HAP-1 (cell line): ENCODE results near the gene NRP1.
"Not testable (repeated sequence)": the region's sequence is repeated elsewhere in the genome, so short reads cannot be mapped to it uniquely, and the experiment has no call there.

ENCODE experiments used
- DNase-seq, 2 experiments: peaks; one replicate each; pipeline ENCODE4 v3.0.0-alpha.2; 2016 to 2020; ENCODE audit warnings: low spot score in 2 of 2
- H3K27me3 ChIP-seq: fragments of 250-450 bp; sonication (Bioruptor Pico); 2 replicates; pipeline ENCODE4 v1.5.1; 2020; ENCODE audit warnings: low read depth, mild to moderate bottlenecking, moderate library complexity
- H3K36me3 ChIP-seq: fragments of 250-450 bp; sonication (Bioruptor Pico); replicated peaks from 2 replicates; pipeline ENCODE4 v1.5.1; 2020; ENCODE audit warnings: mild to moderate bottlenecking
- H3K4me1 ChIP-seq: fragments of 250-450 bp; sonication (Bioruptor Pico); 2 replicates; pipeline ENCODE4 v1.5.1; 2020; ENCODE audit warnings: mild to moderate bottlenecking
- H3K4me3 ChIP-seq: fragments of 250-450 bp; sonication (Bioruptor Pico); 2 replicates; pipeline ENCODE4 v1.5.1; 2020; ENCODE audit warnings: mild to moderate bottlenecking, moderate library complexity
- H3K9me3 ChIP-seq: fragments of 250-450 bp; sonication (Bioruptor Pico); 2 replicates; pipeline ENCODE4 v1.5.1; 2020; ENCODE audit warnings: mild to moderate bottlenecking, moderate library complexity
- in situ Hi-C: fragments of 300-500 bp; cut with MboI; formaldehyde crosslinking; loops from 3 replicates; pipeline ENCODE4 v1.14.3; 2020; ENCODE audit warnings: low sequenced_read_pairs, inconsistent platforms, mixed read lengths

The NRP1 gene

GRCh38 chr10:33223326-33224000 is 111.0 kb downstream of the NRP1 start:
- no peaks in the 10 kb centered on the region for H3K9me3 ChIP-seq
- DNase-seq = no peak
- no peaks in the 10 kb centered on the region for H3K27me3 ChIP-seq
- no peaks in the 10 kb centered on the region for H3K4me1 ChIP-seq
- H3K36me3 ChIP-seq = peaks cover 28% of the 10 kb centered on the region
- in situ Hi-C loops = no loop called here
- H3K4me3 ChIP-seq = no peak overlapping the region

GRCh38 chr10:33222304-33222703 is 112.2 kb downstream of the NRP1 start:
- DNase-seq, H3K27me3 ChIP-seq, in situ Hi-C loops, H3K4me1 ChIP-seq, H3K4me3 ChIP-seq, H3K9me3 ChIP-seq: not testable (repeated sequence)
- peaks cover 32% of the 10 kb centered on the region for H3K36me3 ChIP-seq

GRCh38 chr10:33217854-33218253 is 116.6 kb downstream of the NRP1 start:
- H3K27me3 ChIP-seq = no peaks in the 10 kb centered on the region
- in situ Hi-C loops = no loop called here
- peaks cover 2% of the 10 kb centered on the region for H3K4me1 ChIP-seq
- H3K4me3 ChIP-seq = no peak overlapping the region
- no peak for DNase-seq
- H3K36me3 ChIP-seq = peaks cover 19% of the 10 kb centered on the region
- H3K9me3 ChIP-seq = no peaks in the 10 kb centered on the region

GRCh38 chr10:33216661-33217427 is 117.6 kb downstream of the NRP1 start:
- H3K4me3 ChIP-seq = no peak overlapping the region
- no peak for DNase-seq
- H3K27me3 ChIP-seq = no peaks in the 10 kb centered on the region
- no peaks in the 10 kb centered on the region for H3K9me3 ChIP-seq
- peaks cover 17% of the 10 kb centered on the region for H3K36me3 ChIP-seq
- H3K4me1 ChIP-seq = peaks cover 9% of the 10 kb centered on the region
- in situ Hi-C loops = no loop called here

- DNase-seq = no peak
- Histone ChIP-seq H3K36me3 (peaks cover 13% of the 10 kb centered on the region), H3K4me1 (peaks cover 16% of the 10 kb centered on the region), H3K27me3 (no peaks in the 10 kb centered on the region), H3K9me3 (no peaks in the 10 kb centered on the region), H3K4me3 (no peak overlapping the region)
- in situ Hi-C loops = no loop called here
These were observed 118.8 kb downstream of the NRP1 start for GRCh38 chr10:33215635-33216034.

- H3K9me3 ChIP-seq = no peaks in the 10 kb centered on the region
- peaks cover 16% of the 10 kb centered on the region for H3K4me1 ChIP-seq
- H3K27me3 ChIP-seq = no peaks in the 10 kb centered on the region
- H3K36me3 ChIP-seq = peaks cover 13% of the 10 kb centered on the region
- no peak overlapping the region for H3K4me3 ChIP-seq
- no peak for DNase-seq
- in situ Hi-C loops = no loop called here
These were observed 119.3 kb downstream of the NRP1 start for GRCh38 chr10:33215154-33215553.

- H3K9me3 ChIP-seq = no peaks in the 10 kb centered on the region
- no peaks in the 10 kb centered on the region for H3K27me3 ChIP-seq
- in situ Hi-C loops = no loop called here
- H3K4me1 ChIP-seq = peaks cover 16% of the 10 kb centered on the region
- DNase-seq = no peak
- H3K36me3 ChIP-seq = peaks cover 10% of the 10 kb centered on the region
- H3K4me3 ChIP-seq = no peak overlapping the region
These were observed 120.3 kb downstream of the NRP1 start for GRCh38 chr10:33214174-33214573.

GRCh38 chr10:33212061-33212748 is 122.3 kb downstream of the NRP1 start:
- Histone ChIP-seq H3K27me3 (no peaks in the 10 kb centered on the region), H3K4me3 (no peak overlapping the region), H3K9me3 (no peaks in the 10 kb centered on the region), H3K36me3 (peaks cover 7% of the 10 kb centered on the region), H3K4me1 (peaks cover 16% of the 10 kb centered on the region)
- in situ Hi-C loops = no loop called here
- DNase-seq = peak; percentile 63 to 92

- peak in 1 of 2 experiments; percentile 11 for DNase-seq
- in situ Hi-C loops = no loop called here
- Histone ChIP-seq H3K4me3 (no peak overlapping the region), H3K27me3 (no peaks in the 10 kb centered on the region), H3K9me3 (no peaks in the 10 kb centered on the region), H3K36me3 (peaks cover 11% of the 10 kb centered on the region), H3K4me1 (peaks cover 16% of the 10 kb centered on the region)
These were observed 123.2 kb downstream of the NRP1 start for GRCh38 chr10:33211106-33211878.

GRCh38 chr10:33209802-33210201 is 124.7 kb downstream of the NRP1 start:
- H3K4me3 ChIP-seq = no peak overlapping the region
- in situ Hi-C loops = no loop called here
- DNase-seq = no peak
- H3K9me3 ChIP-seq = no peaks in the 10 kb centered on the region
- peaks cover 15% of the 10 kb centered on the region for H3K36me3 ChIP-seq
- H3K27me3 ChIP-seq = no peaks in the 10 kb centered on the region
- peaks cover 16% of the 10 kb centered on the region for H3K4me1 ChIP-seq

- DNase-seq = no peak
- Histone ChIP-seq H3K9me3 (no peaks in the 10 kb centered on the region), H3K4me3 (no peak overlapping the region), H3K27me3 (no peaks in the 10 kb centered on the region), H3K4me1 (peaks cover 17% of the 10 kb centered on the region), H3K36me3 (peaks cover 12% of the 10 kb centered on the region)
- in situ Hi-C loops = no loop called here
These were observed 126.3 kb downstream of the NRP1 start for GRCh38 chr10:33208166-33208565.

GRCh38 chr10:33204031-33204430 is 130.4 kb downstream of the NRP1 start:
- no peak for DNase-seq
- in situ Hi-C loops = no loop called here
- no peak overlapping the region for H3K4me3 ChIP-seq
- peaks cover 8% of the 10 kb centered on the region for H3K36me3 ChIP-seq
- no peaks in the 10 kb centered on the region for H3K9me3 ChIP-seq
- H3K27me3 ChIP-seq = no peaks in the 10 kb centered on the region
- peaks cover 22% of the 10 kb centered on the region for H3K4me1 ChIP-seq

- peaks cover 22% of the 10 kb centered on the region for H3K4me1 ChIP-seq
- in situ Hi-C loops = no loop called here
- peak; percentile 32 to 61 for DNase-seq
These were observed 132.5 kb downstream of the NRP1 start for GRCh38 chr10:33201971-33202370.

More at GRCh38 chr10:33201971-33202370, 132.5 kb downstream of the NRP1 start:
- H3K27me3 ChIP-seq = no peaks in the 10 kb centered on the region
- H3K4me3 ChIP-seq = no peak overlapping the region
- no peaks in the 10 kb centered on the region for H3K9me3 ChIP-seq
- H3K36me3 ChIP-seq = peaks cover 8% of the 10 kb centered on the region
